ENCODE data around the gene LRP1. TPM values are rescaled to one million over a fixed set of nuclear protein-coding genes. Genes with fewer than 3 reads are reported as not detected.

The LRP1 gene
- total and polyA plus RNA-seq, 8 donors = 108 to 325 (median 138) TPM

- DNase-seq = no peak
- Histone ChIP-seq H3K27me3 (peaks cover 92 to 100% of the 10 kb centered on the region in 2 donors), H3K4me3 (no peak overlapping the region), H3K36me3 (no peaks in the 10 kb centered on the region), H3K27ac (no peak overlapping the region), H3K9me3 (no peaks in the 10 kb centered on the region), H3K4me1 (peaks cover 15 to 32% of the 10 kb centered on the region in 2 donors)
- TF ChIP-seq CTCF (IDR thresholded peaks at IDR 0.05) = no peak
- ATAC-seq = no peak
- intact Hi-C loops (cut with DNase I) = no loop called here
These were observed 91.9 kb downstream of the LRP1 start for GRCh38 chr12:57219993-57220754.

GRCh38 chr12:57220770-57221168 lies 92.5 kb downstream of the LRP1 start:
- Histone ChIP-seq H3K27ac (no peak overlapping the region), H3K36me3 (no peaks in the 10 kb centered on the region), H3K27me3 (peaks cover 92 to 100% of the 10 kb centered on the region in 2 donors), H3K9me3 (no peaks in the 10 kb centered on the region), H3K4me1 (peaks cover 12 to 34% of the 10 kb centered on the region in 2 donors), H3K4me3 (no peak overlapping the region)
- ATAC-seq = no peak
- TF ChIP-seq CTCF (IDR thresholded peaks at IDR 0.05) = no peak
- intact Hi-C loops (cut with DNase I) = no loop called here
- DNase-seq = no peak

GRCh38 chr12:57221169-57221917 lies 93.1 kb downstream of the LRP1 start:
- Histone ChIP-seq H3K27me3 (peaks cover 90 to 100% of the 10 kb centered on the region in 2 donors), H3K36me3 (no peaks in the 10 kb centered on the region), H3K9me3 (no peaks in the 10 kb centered on the region), H3K4me3 (no peak overlapping the region), H3K27ac (no peak overlapping the region), H3K4me1 (peaks cover 8 to 30% of the 10 kb centered on the region in 2 donors)
- no peak for TF ChIP-seq CTCF (IDR thresholded peaks at IDR 0.05)
- DNase-seq (no peak), ATAC-seq (no peak)
- intact Hi-C loops (cut with DNase I) = no loop called here

GRCh38 chr12:57222286-57223190 lies 94.3 kb downstream of the LRP1 start:
- Histone ChIP-seq H3K27me3 (peaks cover 92 to 100% of the 10 kb centered on the region in 2 donors), H3K27ac (no peak overlapping the region), H3K36me3 (no peaks in the 10 kb centered on the region), H3K9me3 (no peaks in the 10 kb centered on the region), H3K4me3 (no peak overlapping the region), H3K4me1 (peaks cover 0 to 27% of the 10 kb centered on the region in 2 donors)
- DNase-seq (no peak), ATAC-seq (no peak)
- intact Hi-C loops (cut with DNase I) = no loop called here
- no peak for TF ChIP-seq CTCF (IDR thresholded peaks at IDR 0.05)

All from left lung (tissue), 10 donors.